AG10803 (cell line): ENCODE results near the gene POC1B.

Source experiments
- DNase-seq: peaks from one replicate; pipeline ENCODE4 v3.0.0; 2010; ENCODE audit warnings: low read depth
- H3K4me3 ChIP-seq: 2 replicates; pipeline ENCODE4 v1.5.1; 2011; ENCODE audit warnings: mild to moderate bottlenecking, low read length, control low read depth
- TF ChIP-seq, protein P1 (sequence below): conservative IDR thresholded peaks from 2 replicates; pipeline ENCODE4 v1.5.1; 2011; ENCODE audit warnings: mild to moderate bottlenecking, low read length, control low read depth, inconsistent platforms

The POC1B gene

DNA sequence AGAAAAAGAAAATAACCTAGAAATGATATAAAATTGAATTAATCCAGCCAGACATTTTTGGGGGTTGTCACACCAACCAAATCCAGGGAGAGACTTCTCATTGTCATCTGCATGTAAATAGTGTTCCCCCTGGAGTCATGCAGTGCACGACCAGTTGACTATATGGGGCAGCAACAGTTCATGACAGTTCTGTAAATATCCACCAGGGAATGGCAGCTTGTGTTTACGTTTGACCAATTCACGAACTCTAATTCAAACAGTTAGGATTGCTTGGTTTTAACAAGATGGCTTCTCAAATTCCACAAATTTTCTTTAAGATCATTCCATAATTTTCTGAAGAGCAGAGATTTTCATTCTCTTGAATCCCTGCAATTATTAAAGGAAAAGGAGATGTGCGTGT lies 130.1 kb downstream of the POC1B start:
- TF ChIP-seq, protein P1, sequence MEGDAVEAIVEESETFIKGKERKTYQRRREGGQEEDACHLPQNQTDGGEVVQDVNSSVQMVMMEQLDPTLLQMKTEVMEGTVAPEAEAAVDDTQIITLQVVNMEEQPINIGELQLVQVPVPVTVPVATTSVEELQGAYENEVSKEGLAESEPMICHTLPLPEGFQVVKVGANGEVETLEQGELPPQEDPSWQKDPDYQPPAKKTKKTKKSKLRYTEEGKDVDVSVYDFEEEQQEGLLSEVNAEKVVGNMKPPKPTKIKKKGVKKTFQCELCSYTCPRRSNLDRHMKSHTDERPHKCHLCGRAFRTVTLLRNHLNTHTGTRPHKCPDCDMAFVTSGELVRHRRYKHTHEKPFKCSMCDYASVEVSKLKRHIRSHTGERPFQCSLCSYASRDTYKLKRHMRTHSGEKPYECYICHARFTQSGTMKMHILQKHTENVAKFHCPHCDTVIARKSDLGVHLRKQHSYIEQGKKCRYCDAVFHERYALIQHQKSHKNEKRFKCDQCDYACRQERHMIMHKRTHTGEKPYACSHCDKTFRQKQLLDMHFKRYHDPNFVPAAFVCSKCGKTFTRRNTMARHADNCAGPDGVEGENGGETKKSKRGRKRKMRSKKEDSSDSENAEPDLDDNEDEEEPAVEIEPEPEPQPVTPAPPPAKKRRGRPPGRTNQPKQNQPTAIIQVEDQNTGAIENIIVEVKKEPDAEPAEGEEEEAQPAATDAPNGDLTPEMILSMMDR = no peak
- no peak for DNase-seq
- no peak overlapping the region for H3K4me3 ChIP-seq

DNA sequence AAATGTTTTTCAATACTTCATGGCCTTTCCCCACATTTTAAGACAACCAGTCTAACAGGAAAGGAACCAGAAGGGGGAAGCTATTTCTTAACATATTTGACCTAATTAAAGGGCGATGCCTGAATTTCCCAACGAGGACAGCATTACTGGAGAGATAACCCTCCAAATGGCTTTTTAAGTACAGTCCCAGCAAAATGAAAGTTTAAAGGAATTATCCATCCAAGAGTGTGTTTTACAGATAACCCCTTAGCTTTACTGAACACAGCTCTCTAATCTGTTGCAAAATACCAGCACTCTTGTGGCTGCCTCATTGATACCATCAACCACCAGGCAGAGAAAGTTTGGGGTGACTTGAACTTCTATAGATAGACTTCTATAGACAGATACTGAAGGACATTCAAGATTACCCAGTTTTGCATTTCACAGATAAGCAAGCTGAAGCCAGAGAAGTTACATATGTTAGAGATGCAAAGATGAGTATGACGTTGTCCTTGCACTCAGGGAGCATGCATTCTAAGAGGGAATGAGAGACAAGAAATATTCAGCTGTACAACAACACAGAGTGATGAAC lies 132.2 kb downstream of the POC1B start:
- no peak overlapping the region for H3K4me3 ChIP-seq
- no peak for DNase-seq
- TF ChIP-seq, protein P1 = no peak

DNA sequence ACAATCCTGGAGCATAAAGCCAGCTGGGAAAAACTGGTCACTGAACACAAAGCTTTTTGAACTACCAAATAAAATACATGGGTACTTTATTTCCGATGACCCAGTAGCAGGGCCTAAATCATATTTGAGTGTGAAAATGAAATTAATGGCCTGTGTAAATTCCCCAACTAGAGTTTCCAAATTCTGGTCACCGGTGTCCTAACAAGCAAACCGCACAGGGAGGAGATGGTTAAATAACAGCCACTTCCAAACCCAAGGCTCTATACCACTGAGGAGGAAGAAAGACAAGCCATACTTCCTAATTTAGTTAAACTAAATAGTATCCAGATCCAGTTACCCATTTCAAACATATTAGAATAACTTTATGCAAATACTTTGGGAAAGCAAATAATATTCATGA lies 133.5 kb downstream of the POC1B start:
- TF ChIP-seq, protein P1 = no peak
- DNase-seq = no peak
- no peak overlapping the region for H3K4me3 ChIP-seq

DNA sequence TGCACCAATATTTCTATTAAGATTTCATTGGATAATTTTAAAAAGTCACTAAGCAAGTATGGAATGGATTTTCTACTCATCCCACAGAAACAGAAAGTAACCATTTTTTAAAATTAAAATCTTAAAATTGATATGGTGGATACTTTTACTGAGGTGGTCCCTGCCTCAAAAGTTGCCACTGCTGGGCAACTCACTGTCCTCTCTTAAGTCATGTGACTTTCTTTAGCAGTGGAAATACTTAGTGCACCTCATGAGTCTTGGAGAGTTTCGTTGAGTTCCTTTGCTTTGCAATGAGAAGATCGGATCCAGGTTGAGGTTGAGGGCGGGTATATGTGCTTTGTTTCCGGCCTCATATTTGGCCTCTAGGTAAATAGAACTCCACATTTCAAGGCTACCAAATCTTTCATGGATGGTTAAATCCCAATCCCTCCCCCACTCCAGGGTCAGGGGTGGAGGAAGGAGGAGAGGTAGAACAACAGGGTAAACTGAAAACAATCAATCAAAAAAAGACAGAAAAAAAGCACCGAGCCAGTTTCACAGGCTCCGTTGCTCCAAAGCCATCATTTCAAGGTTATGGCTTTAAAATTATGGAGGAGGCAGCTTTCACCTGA lies 134.0 kb downstream of the POC1B start:
- TF ChIP-seq, protein P1 = no peak
- no peak for DNase-seq
- H3K4me3 ChIP-seq = no peak overlapping the region

DNA sequence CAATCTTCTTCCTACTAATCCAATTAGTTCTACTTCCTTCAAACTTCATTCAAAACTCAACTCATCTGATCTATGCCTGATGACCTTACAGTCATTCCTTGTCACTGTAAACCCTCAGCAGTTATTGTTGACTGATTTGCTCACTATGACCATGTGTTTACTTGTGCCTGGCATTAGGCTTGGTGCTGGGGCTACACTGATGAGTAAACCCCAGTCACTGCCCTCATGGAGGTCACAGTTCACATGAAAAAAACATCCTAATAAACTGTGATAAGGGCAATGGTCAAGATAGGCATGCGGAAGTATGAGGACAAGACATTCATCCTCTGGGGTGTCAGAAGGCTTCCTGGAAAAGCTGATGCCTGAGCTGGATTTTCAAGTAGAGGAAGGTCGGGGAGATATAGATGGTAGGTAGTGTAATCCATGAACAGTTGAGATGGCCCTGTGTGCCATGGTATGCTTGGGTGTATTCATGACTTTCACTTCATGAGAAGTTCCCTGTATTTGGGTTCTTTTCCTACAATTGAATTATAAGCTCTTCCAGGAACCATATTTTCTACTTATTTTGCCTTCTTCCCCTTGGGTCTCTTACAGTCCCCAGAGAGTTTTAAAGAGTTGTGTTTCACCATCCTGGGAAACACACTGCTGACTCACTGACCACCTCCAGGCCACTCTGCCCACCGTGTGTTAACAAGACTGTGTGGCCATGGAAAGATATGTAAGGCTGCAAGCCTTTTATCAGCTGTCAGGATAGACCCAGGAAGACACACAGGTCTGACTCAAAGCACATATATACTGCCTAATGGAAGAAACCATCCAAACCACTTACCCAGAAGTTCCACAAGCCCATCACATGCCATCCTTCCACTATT lies 134.8 kb downstream of the POC1B start:
- peak; percentile 83 for DNase-seq
- H3K4me3 ChIP-seq = no peak overlapping the region
- TF ChIP-seq, protein P1 = no peak

DNA sequence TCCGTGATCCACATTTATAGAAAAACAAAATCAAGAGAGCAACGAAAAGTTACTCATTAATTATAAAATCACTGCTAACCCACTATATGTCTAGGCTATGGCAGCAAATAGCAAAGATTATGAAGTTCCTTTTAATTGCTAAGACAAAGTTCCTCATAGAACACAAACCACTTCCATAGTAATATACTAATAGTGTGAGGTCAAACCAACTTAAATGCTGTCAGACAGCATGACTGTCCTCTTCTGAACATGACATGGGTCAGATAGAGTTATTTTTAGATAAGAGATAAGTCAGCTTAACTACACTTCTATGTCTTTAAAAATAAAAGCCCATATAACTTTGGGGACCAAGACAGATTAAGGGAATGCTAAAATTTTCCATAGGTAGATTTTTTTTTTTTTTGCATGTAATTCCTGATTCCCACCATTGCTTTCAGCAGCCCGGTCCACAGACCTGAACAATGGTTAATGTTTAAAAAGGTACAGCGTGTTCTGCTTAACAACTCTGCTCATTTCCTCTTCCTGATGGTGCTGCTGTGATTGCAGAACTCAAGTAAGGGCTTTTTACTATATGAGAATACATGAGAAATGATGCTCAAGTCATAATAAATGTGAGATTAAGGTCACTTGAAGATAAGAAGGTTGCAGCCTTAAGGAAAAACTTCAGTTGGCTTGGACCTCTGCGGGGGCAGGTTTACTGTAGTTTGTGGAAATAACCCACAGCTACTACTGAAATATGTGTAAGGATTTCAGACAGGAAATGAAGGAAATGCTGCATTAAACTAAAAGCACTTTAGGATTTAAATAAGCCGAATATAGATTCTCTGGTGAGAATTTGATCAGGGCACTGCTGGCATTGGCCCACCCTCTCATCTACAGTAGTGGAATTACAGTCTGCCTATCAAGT lies 135.8 kb downstream of the POC1B start:
- TF ChIP-seq, protein P1 = no peak
- H3K4me3 ChIP-seq = no peak overlapping the region
- DNase-seq = no peak
